Hepatic stellate cell (primary cell): Measurements from ENCODE around the gene HCN2.

ENCODE experiments used
- DNase-seq: peaks from one replicate; pipeline ENCODE4 v3.0.0; 2011; ENCODE audit warnings: low spot score

HCN2 gene

DNA sequence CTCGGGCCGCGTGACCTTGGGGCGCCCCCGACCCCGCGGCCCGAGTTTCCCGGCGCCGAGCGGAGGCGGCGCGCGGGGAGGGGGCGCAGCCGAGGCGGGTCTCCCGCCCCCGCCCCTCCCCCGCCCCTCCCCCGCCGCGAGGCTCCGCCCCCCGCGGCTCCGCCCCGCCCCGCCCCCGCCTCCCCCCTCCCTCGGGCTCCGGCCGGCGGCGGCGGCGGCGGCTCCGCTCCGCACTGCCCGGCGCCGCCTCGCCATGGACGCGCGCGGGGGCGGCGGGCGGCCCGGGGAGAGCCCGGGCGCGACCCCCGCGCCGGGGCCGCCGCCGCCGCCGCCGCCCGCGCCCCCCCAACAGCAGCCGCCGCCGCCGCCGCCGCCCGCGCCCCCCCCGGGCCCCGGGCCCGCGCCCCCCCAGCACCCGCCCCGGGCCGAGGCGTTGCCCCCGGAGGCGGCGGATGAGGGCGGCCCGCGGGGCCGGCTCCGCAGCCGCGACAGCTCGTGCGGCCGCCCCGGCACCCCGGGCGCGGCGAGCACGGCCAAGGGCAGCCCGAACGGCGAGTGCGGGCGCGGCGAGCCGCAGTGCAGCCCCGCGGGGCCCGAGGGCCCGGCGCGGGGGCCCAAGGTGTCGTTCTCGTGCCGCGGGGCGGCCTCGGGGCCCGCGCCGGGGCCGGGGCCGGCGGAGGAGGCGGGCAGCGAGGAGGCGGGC lies at the start of gene HCN2:
Gene HCN2 (plus strand): TSS at position 189 of the 703 bp plus-strand sequence. CDS start 65 bp downstream, at position 254.
- no peak for DNase-seq

DNA sequence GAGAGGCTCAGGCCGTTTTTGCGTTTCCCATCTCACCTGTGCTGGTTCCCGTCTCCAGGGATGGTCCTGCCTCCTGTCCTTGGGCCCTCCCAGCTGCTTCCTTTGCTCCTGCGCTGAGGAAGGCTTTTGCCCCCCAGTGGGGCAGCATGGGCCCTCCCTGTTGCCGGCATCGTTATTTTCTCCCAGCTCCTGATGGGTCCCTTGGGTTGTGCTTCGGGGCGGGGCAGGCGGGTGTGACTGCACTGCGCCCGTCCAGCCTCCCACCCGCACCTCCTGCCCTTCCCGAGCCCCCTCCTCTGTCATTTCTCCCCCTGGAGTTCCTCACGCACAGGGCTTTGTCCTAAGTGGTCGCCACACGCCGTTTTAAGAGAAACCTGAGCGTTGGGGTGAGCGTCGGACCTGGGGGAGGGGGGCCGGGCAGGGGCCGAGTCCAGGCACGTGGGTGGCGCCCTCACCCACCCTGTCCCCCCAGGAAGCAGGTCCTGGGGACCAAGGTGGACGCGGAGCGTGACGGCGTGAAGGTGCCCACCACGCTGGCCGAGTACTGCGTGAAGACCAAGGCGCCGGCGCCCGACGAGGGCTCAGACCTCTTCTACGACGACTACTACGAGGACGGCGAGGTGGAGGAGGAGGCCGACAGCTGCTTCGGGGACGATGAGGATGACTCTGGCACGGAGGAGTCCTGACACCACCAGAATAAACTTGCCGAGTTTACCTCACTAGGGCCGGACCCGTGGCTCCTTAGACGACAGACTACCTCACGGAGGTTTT lies 48.6 kb upstream of the HCN2 start:
- no peak for DNase-seq

DNA sequence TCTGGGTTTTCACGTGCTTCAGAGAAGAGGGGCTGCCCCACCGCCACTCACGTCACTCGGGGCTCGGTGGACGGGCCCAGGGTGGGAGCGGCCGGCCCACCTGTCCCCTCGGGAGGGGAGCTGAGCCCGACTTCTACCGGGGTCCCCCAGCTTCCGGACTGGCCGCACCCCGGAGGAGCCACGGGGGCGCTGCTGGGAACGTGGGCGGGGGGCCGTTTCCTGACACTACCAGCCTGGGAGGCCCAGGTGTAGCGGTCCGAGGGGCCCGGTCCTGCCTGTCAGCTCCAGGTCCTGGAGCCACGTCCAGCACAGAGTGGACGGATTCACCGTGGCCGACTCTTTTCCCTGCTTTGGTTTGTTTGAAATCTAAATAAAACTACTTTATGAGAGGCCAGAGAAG lies 48.0 kb upstream of the HCN2 start:
- DNase-seq = no peak

DNA sequence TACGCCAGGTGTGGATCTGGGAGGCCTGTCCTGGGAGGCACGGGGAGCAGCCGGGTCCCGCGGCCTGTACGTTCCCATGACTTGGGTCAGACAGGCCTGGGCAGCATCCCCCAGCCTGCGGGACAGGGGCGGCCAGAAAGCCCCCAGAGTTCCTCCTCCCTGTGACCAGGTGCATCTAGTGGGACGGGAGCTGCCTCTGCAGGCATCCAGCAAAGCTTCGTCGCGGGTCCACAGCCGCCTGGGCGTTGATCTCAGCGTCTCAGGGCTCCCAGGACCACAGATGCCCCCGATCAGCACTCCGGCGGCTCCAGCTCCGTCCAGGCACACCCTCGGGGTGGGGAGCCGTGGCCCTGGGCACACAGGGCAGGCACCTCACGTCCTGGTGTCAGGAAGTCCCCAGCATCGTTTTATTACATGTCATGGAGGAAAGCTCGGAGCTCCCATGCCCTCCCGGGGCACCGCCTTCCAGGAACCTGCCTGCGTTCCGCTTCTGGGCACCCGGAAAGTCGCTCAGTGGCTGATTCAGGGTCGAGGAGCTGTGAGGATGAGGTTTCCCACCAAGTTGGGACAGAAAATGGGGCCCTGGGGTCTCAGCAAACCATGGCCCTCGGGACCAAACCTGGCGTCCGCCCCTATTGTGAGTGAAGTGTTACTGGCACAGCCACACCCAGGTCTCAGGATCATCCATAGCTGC lies 47.4 kb upstream of the HCN2 start:
- DNase-seq = no peak

DNA sequence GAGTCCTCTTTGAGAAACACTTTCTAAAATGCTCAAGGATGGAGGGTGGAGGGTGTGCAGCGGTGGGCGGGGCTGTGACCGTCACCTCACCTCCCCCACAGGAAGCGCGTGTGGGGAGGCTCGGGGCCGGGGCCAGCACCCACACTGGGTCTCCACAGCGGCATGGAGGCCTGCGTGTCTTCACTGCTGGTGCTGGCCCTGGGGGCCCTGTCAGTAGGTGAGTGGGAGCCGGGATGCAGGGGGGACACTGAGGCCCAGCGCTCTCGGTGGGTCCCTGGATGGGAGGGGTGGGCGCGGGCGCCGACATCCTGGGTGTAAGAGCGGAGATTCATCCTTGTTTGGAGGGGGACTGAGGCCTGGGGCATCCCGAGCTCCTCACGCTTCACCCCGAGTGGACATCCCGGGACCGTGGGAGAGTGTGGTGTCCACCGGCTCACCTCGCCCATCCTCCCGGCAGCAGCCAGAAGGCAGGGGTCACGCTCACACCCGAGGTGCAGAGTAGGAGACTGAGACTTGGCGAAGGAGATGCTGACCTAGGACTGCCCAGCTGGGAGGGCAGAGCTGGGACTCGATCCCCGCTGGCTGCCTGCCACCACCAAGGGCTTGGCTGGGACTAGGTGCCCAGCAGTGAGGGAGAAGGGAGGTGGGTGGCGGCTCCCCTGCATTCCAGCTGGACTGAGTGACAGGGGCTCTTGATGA lies 45.6 kb upstream of the HCN2 start, which contains the start of gene GZMM:
Gene GZMM (plus strand): TSS at position 144 of the 699 bp plus-strand sequence. CDS start 19 bp downstream, at position 163.
- no peak for DNase-seq

DNA sequence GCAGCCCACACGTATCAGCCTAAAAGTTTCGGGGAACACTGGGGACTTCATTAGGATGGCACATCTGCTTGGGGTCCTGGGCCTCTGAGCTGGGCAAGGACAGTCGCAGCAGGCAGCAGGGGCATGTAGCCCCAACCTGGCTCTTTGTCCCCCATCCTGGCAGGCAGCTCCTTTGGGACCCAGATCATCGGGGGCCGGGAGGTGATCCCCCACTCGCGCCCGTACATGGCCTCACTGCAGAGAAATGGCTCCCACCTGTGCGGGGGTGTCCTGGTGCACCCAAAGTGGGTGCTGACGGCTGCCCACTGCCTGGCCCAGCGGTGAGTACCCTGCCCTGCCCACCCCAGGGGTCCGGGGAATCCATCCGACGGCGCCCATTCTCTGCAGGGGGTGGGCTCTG lies 42.6 kb upstream of the HCN2 start:
- DNase-seq = no peak

DNA sequence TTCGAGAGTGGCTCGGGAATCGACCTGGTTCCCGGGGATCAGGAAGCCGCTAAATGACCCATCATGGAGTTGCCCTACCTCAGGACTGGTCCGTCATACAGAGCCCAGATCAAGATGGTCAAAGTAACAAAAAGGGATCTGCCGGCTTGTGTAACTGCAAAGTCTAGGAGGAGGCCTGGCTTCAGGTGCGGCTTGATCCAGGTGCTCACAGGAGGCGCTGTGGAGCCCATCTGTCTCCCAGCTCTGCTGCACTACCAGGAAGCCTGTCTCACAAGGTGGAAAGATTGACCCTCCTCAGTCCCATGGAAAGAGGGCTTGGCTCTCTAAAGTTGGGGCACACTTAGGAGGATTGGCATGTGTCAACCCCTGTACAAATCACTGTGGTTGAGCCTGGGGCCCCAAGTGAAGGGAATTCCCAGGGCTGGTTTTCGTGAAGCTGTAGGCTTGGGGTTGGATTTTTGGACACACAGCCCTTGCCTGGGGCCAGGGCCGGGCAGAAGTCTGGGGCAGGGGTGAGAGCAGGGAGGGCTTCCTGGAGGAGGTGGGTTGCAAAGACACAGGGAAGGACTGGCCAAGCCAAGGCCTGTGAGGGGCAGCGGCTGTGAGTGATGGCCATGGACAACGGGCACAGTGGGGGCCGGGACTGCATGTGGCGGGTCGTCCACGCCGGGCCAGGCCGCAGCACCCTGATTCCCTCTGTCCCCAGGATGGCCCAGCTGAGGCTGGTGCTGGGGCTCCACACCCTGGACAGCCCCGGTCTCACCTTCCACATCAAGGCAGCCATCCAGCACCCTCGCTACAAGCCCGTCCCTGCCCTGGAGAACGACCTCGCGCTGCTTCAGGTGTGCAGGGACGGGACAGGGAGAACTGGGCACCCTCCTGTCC lies 41.6 kb upstream of the HCN2 start:
- DNase-seq = no peak

DNA sequence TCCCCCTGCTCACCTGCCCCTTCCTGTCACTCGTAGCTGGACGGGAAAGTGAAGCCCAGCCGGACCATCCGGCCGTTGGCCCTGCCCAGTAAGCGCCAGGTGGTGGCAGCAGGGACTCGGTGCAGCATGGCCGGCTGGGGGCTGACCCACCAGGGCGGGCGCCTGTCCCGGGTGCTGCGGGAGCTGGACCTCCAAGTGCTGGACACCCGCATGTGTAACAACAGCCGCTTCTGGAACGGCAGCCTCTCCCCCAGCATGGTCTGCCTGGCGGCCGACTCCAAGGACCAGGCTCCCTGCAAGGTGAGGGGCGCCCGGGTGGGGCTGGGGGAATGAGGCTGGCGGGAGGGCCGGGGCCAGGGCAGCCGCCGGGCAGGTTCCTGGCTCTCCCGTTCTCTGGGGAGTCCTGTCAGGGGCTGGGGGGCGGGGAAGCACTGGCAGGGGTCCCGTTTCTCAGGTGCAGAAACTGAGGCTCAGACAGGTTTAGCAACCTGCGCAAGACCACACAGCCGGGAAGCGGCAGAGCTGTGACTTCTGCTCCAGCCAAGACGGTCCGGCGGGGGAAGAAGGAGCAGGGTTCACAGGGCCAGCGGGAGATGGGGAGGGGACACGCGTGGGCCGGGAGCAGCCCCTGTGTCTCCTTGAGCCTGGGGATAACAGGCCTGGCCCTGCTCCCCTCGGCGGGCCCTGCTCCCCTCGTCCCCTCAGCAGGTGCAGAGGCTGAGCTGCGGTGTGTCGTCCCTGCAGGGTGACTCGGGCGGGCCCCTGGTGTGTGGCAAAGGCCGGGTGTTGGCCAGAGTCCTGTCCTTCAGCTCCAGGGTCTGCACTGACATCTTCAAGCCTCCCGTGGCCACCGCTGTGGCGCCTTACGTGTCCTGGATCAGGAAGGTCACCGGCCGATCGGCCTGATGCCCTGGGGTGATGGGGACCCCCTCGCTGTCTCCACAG lies 40.5 kb upstream of the HCN2 start:
- no peak for DNase-seq

DNA sequence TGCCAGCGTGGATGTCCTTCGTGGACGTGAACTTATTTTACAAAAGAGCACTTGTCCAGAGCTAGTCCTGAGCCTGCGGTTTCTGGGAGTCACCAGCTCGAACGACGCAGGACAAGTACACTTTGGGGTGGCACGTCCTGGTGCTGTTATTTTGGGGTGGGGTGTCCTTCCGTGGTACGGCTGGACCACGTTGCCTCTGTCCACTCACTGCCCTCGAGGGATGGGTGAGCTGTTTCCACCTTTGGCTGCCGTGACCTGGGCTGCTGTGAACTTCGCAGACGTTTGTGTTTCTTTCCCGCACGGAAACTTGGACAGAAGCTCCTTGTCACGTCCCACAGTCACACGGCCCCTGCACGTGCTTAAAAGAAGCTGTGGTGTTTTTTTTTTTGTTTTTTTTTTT lies 34.9 kb upstream of the HCN2 start:
- DNase-seq = no peak

DNA sequence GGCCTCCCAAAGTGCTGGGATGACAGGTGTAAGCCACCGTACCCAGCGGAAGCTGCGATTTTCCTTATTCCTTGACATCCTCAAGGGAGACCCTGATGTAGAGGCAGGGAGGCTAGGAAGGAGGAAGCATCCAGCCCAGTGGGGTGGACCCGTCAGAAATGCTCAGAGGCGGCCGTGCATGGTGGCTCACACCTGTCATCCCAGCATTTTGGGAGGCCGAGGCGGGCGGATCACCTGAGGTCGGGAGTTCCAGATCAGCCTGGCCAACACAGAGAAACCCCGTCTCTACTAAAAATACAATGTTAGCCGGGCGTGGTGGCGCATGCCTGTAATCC lies 34.2 kb upstream of the HCN2 start:
- no peak for DNase-seq

DNA sequence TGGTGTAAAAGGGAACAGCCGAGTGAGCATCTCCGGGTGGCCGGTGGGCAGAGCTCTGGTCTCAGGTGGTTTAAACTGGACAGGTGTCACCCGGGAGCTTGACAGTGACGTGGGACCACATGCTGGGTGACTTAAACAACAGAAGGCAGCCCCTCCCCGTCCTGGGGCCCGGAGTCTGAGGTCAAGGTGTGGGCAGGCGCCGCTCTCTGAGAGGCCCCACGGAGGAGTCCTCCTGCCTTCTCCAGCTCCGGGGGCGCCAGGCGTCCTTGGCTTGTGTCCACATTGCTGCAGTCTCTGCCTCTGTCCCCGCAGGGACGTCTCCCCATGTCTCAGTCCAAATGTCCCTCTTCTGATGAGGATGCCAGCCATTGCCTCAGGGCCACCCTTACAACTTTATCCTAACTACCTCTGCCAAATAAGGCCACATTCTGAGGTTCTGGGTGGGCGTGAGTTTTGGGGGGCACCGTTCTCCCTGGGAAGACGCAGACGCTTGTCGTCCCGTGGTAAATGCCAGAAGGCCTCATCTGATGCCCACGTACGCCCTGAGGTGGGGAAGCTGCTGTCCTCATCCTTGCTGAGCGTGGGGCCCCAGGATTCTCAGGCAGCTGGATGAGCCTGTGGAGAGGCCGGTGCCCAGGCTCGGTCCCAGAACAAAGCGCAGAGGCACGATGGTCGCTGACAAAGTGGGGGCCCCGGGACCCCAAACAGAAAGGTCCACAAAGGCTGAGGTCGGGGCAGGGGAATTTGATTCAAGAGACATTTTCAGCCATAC lies 32.9 kb upstream of the HCN2 start:
- no peak for DNase-seq

DNA sequence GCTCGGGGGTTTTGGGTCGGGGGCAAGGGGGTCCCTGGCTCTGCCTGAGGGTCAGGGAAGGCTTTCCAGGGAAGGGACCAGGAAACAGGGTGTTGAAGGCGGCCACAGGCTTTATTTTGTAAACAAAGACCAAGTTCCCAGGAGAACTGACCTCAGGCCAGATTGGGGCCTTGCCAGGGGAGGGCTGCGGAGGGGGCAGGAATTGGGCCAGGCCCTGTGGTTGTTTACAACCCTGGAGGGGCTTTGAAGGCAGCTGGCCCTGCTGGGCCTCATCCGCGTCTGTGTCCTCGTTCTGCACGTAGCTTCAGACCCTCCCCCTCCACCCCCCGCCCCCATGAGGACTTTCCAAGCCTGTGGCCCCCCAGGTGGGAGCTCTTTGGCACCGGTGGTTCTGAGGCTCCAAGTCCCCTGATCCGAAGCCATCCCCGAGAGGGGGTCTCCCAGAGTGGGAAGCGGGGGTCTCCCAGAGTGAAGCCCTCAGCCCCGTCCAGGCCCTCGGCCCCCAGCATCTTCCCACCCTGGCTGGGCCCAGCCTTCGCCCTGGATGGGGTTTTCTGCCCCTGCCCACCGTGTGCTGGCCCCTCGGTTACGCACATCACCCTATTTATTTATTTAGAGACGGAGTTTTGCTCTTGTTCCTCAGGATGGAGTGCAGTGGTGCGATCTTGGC lies 30.8 kb upstream of the HCN2 start:
- no peak for DNase-seq

DNA sequence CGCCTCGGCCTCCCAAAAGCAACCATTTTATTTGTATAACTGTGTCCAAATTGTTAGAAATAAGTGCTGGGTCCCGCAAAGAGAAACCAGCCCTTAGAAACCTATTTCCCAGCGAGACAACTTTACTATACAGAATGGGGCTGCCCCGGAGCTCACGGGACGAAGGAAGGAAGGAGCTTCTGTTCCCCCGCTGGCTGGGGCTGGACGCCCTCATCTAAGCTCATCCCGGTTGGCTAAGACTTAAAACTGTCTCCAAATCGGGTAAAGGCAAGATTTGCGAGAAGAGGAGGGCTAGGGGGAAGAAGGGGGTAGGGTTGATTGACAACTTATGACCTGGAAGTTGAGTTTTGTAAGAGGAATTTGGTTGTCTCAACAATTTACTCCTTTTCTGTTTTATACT lies 29.6 kb upstream of the HCN2 start:
- DNase-seq = no peak

DNA sequence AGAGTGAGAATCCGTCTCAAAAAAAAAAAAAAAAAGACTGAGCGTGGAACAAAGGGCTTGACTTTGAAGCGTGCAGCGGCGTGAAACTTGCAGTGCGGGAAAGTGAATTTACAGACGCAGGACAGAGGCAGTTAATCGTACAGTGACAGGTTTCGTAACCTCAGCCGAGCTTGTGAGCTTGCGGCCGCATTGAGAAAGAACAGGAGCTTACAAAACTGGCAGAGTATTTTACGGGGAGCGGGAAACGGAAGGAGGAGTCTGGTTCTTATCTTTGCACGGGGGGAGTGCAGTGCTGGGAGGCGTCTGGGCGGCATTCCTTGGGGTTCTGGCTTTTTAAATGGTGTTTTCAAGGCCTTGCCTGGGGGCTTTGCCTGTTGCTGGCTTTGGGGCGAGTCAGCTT lies 23.3 kb upstream of the HCN2 start:
- peak; percentile 77 for DNase-seq

DNA sequence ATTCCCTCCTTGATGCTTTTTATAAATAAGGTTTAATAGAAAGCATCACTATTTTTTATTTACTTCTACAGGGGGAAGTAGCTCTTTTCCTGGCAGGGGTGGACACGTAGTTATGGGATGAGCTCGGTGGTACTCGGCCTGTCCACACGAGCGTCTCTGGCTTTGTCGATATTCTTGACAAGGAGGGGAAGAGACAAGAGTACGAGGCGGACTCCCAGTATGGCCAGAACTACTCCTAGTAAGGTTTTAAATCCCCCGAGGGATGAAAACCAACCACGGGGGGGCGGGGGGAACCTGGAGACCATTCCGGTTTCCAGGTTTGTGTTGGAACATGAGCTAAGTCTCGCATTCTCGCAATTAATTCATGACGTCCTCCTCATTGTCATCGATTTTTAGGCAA lies 22.8 kb upstream of the HCN2 start:
- DNase-seq = no peak

DNA sequence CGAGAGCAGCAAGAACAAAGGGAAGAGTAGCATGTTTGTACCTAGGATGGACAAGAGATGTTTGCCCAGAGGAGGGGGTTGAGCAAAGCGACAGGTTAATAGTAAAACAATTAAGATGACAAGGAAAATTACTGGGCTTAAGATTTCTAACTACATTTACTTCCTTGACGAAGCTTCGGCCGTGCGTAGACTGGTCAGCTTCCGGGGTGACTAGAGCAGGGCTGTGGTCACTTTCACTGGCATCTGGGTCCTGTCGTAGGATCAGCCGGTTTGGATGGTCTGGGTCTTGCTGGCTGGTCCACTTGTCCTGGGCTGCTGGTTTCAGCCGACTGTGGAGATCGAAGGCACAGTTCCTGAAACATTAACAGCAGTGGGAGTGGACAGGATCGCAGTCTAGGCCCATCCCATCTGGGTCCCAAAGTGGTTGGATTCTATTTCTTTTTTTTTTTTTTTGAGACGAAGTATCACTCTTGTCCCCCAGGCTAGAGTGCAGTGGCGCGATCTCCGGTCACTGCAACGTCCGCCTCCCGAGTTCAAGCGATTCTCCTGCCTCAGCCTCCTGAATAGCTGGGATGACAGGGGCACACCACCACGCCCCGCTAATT lies 22.3 kb upstream of the HCN2 start:
- DNase-seq = no peak

DNA sequence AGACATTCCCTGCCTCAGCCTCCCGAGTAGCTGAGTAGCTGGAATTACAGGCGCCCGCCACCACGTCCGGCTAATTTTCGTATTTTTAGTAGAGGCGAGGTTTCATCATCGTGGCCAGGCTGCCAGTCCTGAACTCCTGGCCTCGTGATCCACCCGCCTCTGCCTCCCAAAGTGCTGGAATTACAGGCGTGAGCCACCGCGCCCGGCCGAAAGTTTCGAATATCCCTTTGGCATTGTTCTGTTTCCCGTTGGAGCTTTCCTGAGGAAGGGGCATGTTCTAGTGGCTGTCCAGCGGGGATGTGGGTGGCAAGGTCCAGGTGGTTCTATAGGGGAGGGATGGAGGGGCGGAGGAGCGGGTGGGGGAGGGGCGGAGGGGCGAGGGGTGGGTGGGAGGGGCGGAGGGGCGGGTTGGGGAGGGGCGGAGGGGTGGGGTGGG lies 19.4 kb upstream of the HCN2 start:
- DNase-seq = no peak

DNA sequence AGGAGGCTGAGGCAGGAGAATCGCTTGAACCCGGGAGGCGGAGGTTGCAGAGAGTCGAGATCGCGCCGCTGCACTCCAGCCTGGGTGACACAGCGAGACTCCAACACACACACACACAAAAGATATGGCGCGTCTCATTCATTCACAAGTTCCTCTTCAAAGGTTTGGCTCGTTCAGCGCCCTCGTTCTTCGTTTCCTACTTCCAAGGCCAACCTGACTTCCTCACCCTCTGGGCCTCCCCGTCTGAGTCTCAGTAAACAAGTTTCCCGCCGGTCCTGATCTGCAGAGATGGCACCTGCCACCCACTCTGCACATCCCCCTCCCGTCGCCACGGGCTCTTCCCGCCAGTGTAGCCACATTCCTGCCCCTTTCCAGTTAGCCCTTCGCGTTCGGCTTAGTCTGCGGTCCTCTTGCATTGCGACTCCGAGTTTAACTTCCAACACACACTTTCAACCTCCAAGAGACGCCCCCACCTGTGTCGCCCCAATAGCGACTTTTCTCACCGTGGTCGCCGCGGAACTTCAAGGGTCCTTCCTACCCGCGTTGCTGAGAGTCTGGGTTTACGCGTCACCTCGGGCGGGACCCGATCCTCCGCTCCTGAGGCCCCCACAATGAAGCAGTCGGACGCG lies 18.6 kb upstream of the HCN2 start:
- DNase-seq = no peak
